Activated T-helper 2 cell treated with anti-CD3 and anti-CD28 coated beads, Interferon-gamma antibody, Interleukin-2, Interleukin-4, amounts not matched to agents 10 μg/mL and 5 μg/mL and 100 μg/mL, durations not matched to agents 14 hours and 24 hours and 36 hours (primary cell): ENCODE data around the gene TFDP1. TPM values are rescaled to one million over a fixed set of nuclear protein-coding genes. Genes with fewer than 3 reads are reported as not detected.

Experiments used
- DNase-seq: peaks from one replicate; pipeline ENCODE4 v3.0.0; 2021; ENCODE audit warnings: low spot score
- H3K27ac Mint-ChIP-seq: one replicate; pipeline ENCODE4 v1.8.0; 2021; ENCODE audit warnings: mixed read lengths
- H3K27me3 Mint-ChIP-seq: one replicate; pipeline ENCODE4 v1.8.0; 2021; ENCODE audit warnings: low read depth, mixed read lengths
- H3K36me3 Mint-ChIP-seq: one replicate; pipeline ENCODE4 v1.8.0; 2021; ENCODE audit warnings: low read depth, mixed read lengths
- H3K4me1 Mint-ChIP-seq: one replicate; pipeline ENCODE4 v1.8.0; 2021; ENCODE audit warnings: low read depth, mixed read lengths
- H3K4me3 Mint-ChIP-seq: one replicate; pipeline ENCODE4 v1.8.0; 2021; ENCODE audit warnings: low read depth, mild to moderate bottlenecking, moderate library complexity, mixed read lengths
- H3K9me3 Mint-ChIP-seq: one replicate; pipeline ENCODE4 v1.8.0; 2021; ENCODE audit warnings: mixed read lengths
- intact Hi-C: fragments of 100-400 bp; cut with micrococcal nuclease; formaldehyde crosslinking; loops from one replicate; pipeline ENCODE4 v1.15.1; 2023
- total RNA-seq: library from RNA; stranded (reverse); gene quantifications from 2 replicates; pipeline ENCODE4 v1.2.3, GENCODE V29; 2022

The TFDP1 gene
- total RNA-seq, 1 donor from 2014 or later = 164 TPM

- H3K9me3 Mint-ChIP-seq = no peaks in the 10 kb centered on the region
- H3K4me3 Mint-ChIP-seq = no peak overlapping the region
- DNase-seq = no peak
- intact Hi-C loops = no loop called here
- H3K36me3 Mint-ChIP-seq = peaks cover 65% of the 10 kb centered on the region
- no peak overlapping the region for H3K27ac Mint-ChIP-seq
- H3K27me3 Mint-ChIP-seq = no peaks in the 10 kb centered on the region
- no peaks in the 10 kb centered on the region for H3K4me1 Mint-ChIP-seq
Observed at GRCh38 chr13:113631341-113632095, 47.0 kb downstream of the TFDP1 start.

- peaks cover 72% of the 10 kb centered on the region for H3K36me3 Mint-ChIP-seq
Observed at GRCh38 chr13:113632706-113633484, 48.3 kb downstream of the TFDP1 start.

GRCh38 chr13:113633485-113633873, 48.9 kb downstream of the TFDP1 start:
- Mint-ChIP-seq H3K36me3 (peaks cover 76% of the 10 kb centered on the region), H3K9me3 (no peaks in the 10 kb centered on the region), H3K27me3 (no peaks in the 10 kb centered on the region), H3K4me3 (no peak overlapping the region), H3K4me1 (no peaks in the 10 kb centered on the region), H3K27ac (no peak overlapping the region)
- intact Hi-C loops = no loop called here
- no peak for DNase-seq

More at GRCh38 chr13:113632706-113633484, 48.3 kb downstream of the TFDP1 start:
- intact Hi-C loops = no loop called here
- H3K4me3 Mint-ChIP-seq = no peak overlapping the region
- no peaks in the 10 kb centered on the region for H3K27me3 Mint-ChIP-seq
- DNase-seq = no peak
- no peaks in the 10 kb centered on the region for H3K9me3 Mint-ChIP-seq
- H3K27ac Mint-ChIP-seq = no peak overlapping the region
- H3K4me1 Mint-ChIP-seq = no peaks in the 10 kb centered on the region

- H3K9me3 Mint-ChIP-seq = no peaks in the 10 kb centered on the region
- peaks cover 73% of the 10 kb centered on the region for H3K36me3 Mint-ChIP-seq
- no peaks in the 10 kb centered on the region for H3K27me3 Mint-ChIP-seq
- H3K4me1 Mint-ChIP-seq = no peaks in the 10 kb centered on the region
- H3K4me3 Mint-ChIP-seq = no peak overlapping the region
- H3K27ac Mint-ChIP-seq = no peak overlapping the region
- DNase-seq = no peak
- intact Hi-C loops = no loop called here
Observed at GRCh38 chr13:113634279-113635047, 49.9 kb downstream of the TFDP1 start.

GRCh38 chr13:113635048-113635420, 50.5 kb downstream of the TFDP1 start:
- H3K27ac Mint-ChIP-seq = no peak overlapping the region
- H3K36me3 Mint-ChIP-seq = peaks cover 77% of the 10 kb centered on the region
- intact Hi-C loops = no loop called here
- H3K27me3 Mint-ChIP-seq = no peaks in the 10 kb centered on the region
- H3K9me3 Mint-ChIP-seq = no peaks in the 10 kb centered on the region
- H3K4me3 Mint-ChIP-seq = no peak overlapping the region
- no peak for DNase-seq
- no peaks in the 10 kb centered on the region for H3K4me1 Mint-ChIP-seq

GRCh38 chr13:113635709-113636108, 51.2 kb downstream of the TFDP1 start:
- peaks cover 84% of the 10 kb centered on the region for H3K36me3 Mint-ChIP-seq
- no peaks in the 10 kb centered on the region for H3K4me1 Mint-ChIP-seq
- no peak overlapping the region for H3K4me3 Mint-ChIP-seq
- H3K27ac Mint-ChIP-seq = no peak overlapping the region
- DNase-seq = no peak
- no peaks in the 10 kb centered on the region for H3K27me3 Mint-ChIP-seq
- no peaks in the 10 kb centered on the region for H3K9me3 Mint-ChIP-seq
- intact Hi-C loops = no loop called here

GRCh38 chr13:113636266-113636963, 51.9 kb downstream of the TFDP1 start:
- no peak overlapping the region for H3K4me3 Mint-ChIP-seq
- DNase-seq = no peak
- intact Hi-C loops = no loop called here
- H3K27ac Mint-ChIP-seq = no peak overlapping the region
- H3K36me3 Mint-ChIP-seq = peaks cover 83% of the 10 kb centered on the region
- H3K27me3 Mint-ChIP-seq = no peaks in the 10 kb centered on the region
- H3K9me3 Mint-ChIP-seq = no peaks in the 10 kb centered on the region
- H3K4me1 Mint-ChIP-seq = no peaks in the 10 kb centered on the region

GRCh38 chr13:113637262-113638160, 53.0 kb downstream of the TFDP1 start:
- Mint-ChIP-seq H3K27me3 (no peaks in the 10 kb centered on the region), H3K4me3 (no peak overlapping the region), H3K27ac (no peak overlapping the region), H3K36me3 (peaks cover 83% of the 10 kb centered on the region), H3K4me1 (no peaks in the 10 kb centered on the region), H3K9me3 (no peaks in the 10 kb centered on the region)
- DNase-seq = no peak
- intact Hi-C loops = no loop called here

- Mint-ChIP-seq H3K27ac (no peak overlapping the region), H3K4me3 (no peak overlapping the region), H3K4me1 (no peaks in the 10 kb centered on the region), H3K36me3 (peaks cover 81% of the 10 kb centered on the region), H3K27me3 (no peaks in the 10 kb centered on the region), H3K9me3 (no peaks in the 10 kb centered on the region)
- intact Hi-C loops = no loop called here
- no peak for DNase-seq
Observed at GRCh38 chr13:113638173-113638746, 53.7 kb downstream of the TFDP1 start.

GRCh38 chr13:113638806-113639205, 54.3 kb downstream of the TFDP1 start:
- Mint-ChIP-seq H3K9me3 (no peaks in the 10 kb centered on the region), H3K36me3 (peaks cover 76% of the 10 kb centered on the region)

GRCh38 chr13:113639616-113640262, 55.2 kb downstream of the TFDP1 start:
- intact Hi-C loops = no loop called here
- Mint-ChIP-seq H3K9me3 (no peaks in the 10 kb centered on the region), H3K4me1 (no peaks in the 10 kb centered on the region), H3K36me3 (peaks cover 67% of the 10 kb centered on the region), H3K27ac (no peak overlapping the region), H3K4me3 (no peak overlapping the region), H3K27me3 (no peaks in the 10 kb centered on the region)
- no peak for DNase-seq

More at GRCh38 chr13:113638806-113639205, 54.3 kb downstream of the TFDP1 start:
- no peaks in the 10 kb centered on the region for H3K27me3 Mint-ChIP-seq
- no peak for DNase-seq
- no peak overlapping the region for H3K27ac Mint-ChIP-seq
- no peaks in the 10 kb centered on the region for H3K4me1 Mint-ChIP-seq
- intact Hi-C loops = no loop called here
- no peak overlapping the region for H3K4me3 Mint-ChIP-seq
